KOPT-K1 (cell line): ENCODE measurements around the gene DPYSL4.

Experiments
- H3K27ac ChIP-seq: fragments of 200-600 bp; sonication (generic); 2 replicates; pipeline ENCODE4 v1.5.1; 2016; ENCODE audit warnings: antibody characterized with exemption, mild to moderate bottlenecking, low read depth, low read length; ENCODE audit not compliant: poor library complexity, severe bottlenecking
- H3K36me3 ChIP-seq: fragments of 200-600 bp; sonication (generic); 2 replicates; pipeline ENCODE4 v1.5.1; 2017; ENCODE audit warnings: antibody characterized with exemption, mild to moderate bottlenecking, low read length, moderate library complexity; ENCODE audit not compliant: insufficient read depth
- H3K9me3 ChIP-seq: fragments of 200-600 bp; sonication (generic); 2 replicates; pipeline ENCODE4 v1.5.1; 2017; ENCODE audit warnings: antibody characterized with exemption, low read length, mild to moderate bottlenecking; ENCODE audit not compliant: insufficient read depth, poor library complexity, severe bottlenecking

Gene DPYSL4

DNA sequence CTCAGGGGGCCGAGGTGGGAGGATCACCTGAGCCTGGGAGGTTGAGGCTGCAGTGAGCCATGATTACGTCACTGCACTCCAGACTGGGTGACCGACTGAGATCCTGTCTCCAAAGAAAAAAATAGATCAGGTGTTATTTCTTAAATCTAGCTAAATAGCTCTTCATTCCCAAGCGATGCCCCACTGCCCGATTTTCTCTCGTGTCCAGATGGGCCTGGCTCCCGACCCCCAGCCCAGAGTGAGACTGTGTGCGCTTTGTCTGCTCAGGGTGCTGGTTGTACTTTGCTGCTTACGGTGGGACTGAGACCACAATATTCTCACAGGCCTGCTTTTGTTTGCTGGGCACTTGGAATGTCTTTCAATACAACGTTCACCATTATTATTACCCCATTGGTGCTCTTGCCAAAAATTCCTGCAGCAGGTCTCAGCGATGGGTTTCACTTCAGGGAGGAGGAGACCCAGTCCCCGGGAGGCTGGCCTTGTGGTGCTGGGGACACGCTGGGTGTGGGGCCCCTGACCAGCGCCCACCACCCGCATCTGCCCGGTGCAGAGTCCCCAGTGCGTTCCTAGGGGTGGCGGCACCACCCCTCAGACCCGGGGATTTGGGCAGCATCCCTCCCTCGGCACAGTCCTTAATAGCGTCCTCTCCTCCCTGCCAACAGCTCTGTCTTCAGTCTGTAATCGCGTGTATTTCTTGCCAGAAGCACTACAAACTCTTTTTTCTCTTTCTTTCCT, 20.4 kb upstream of the DPYSL4 start:
- H3K36me3 ChIP-seq, result no peaks in the 10 kb centered on the region
- H3K9me3 ChIP-seq, result no peaks in the 10 kb centered on the region
- no peak overlapping the region for H3K27ac ChIP-seq

DNA sequence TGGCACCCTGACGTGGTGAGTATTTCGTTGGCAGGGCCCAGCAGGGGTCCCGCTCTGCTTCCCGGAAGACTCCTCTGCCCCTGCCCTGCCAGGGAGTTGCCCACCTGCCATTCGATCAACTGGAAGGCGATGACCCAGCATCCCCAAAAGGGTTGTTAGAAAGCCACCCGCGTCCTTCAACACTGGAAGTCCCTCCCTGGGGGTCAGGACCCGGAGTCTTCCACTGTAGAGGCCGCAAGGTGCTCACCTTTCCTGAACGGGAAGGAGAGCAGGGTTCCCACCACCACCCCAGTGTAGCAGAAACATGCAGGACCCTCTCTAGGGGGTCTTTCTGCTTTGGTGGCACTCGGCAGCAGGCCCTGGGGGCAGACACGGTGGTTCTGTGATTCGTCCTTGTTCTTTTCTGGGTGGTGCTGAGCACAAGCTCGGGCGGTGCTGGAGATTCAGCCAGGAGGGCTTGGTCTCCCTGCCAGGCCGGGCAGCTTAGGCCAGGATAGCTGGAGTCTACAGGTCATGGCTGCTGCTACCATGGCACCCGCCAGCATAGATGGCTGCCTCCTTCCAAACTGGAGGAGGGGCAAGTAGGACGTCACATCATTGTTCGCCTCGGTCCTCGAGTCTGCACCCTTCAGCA, 19.6 kb upstream of the DPYSL4 start:
- Histone ChIP-seq H3K36me3 (no peaks in the 10 kb centered on the region), H3K9me3 (no peaks in the 10 kb centered on the region), H3K27ac (no peak overlapping the region)

DNA sequence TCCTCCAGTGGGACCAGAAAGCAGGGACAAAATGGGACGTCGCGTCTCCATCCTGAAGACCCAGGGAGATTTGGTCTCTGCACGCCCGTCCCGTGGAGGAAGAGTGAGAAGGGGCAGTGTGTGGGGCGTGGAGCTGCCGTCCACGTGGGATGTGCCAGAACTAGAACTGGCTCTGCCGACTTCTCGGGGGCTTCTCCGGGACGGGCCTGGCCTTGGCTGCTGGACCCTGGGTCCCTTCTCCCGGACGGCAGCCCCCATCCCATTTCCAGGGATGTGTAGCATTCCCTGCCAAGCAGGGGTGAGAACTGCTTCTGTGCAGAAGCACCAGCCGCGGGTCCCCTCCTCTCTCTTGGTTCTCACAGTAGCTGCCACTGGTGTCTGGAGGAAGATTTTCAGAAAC, 18.8 kb upstream of the DPYSL4 start:
- peaks cover under 1% of the 10 kb centered on the region for H3K9me3 ChIP-seq
- no peaks in the 10 kb centered on the region for H3K36me3 ChIP-seq
- no peak overlapping the region for H3K27ac ChIP-seq

DNA sequence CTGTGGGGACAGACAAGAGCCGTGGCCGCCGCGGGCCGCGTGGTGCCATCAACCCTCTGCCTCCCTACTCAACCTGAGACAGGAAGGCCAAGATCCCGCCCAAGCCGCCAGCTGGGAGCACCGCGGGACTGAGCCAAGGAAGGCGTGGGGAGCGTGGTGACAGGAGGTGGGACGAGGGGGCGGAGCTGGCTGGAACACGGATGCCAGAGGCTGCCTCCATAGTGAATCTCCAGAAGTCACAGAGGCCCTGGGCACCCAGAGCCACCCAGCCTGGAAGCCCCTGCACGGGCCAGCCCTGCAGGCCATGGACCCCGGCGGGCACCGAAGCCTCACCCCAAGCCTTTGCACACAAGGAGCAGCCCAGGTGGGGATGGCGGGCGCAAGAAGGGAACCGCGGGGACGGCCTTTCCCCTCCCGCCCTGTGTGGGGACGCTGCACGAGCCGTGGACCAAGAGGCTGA, 18.1 kb upstream of the DPYSL4 start:
- Histone ChIP-seq H3K36me3 (no peaks in the 10 kb centered on the region), H3K27ac (no peak overlapping the region), H3K9me3 (peaks cover 7% of the 10 kb centered on the region)

DNA sequence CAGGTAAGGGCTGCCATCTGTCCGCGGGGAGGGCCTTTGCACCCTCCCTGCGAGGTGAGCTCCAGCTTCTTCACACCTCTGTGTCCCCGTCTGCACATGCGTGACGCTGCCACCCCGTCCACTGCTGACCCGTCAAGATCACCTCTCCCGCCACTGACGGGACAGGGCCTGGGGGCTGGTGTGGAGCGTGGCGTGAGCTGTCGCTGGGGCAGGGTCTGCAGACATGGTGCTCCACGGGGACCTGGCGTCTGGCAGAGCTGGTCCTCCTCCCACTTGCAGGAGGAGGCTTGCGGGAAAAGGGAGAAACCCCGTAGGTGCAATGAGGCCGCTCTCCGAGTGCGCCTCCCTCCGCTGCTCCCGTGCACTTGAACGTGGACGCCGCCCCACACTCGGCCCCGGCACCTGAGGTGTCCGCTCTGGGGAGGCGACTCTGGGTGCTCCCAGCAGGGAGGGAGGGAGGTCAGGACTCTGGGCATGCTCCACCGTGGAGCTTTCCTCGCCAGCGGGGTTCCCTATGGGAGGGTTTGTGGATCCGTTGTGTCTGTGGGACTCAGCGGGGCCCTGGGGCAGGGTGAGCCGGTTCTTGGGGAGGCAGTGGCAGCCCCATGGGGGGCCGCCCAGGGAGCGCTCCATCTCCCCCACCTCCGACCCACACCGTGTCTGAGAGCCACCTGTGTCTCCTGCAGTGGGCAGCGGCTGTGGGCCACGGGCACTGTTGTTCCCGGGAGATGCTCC, 17.6 kb upstream of the DPYSL4 start:
- Histone ChIP-seq H3K27ac (no peak overlapping the region), H3K9me3 (peaks cover 13% of the 10 kb centered on the region), H3K36me3 (no peaks in the 10 kb centered on the region)

DNA sequence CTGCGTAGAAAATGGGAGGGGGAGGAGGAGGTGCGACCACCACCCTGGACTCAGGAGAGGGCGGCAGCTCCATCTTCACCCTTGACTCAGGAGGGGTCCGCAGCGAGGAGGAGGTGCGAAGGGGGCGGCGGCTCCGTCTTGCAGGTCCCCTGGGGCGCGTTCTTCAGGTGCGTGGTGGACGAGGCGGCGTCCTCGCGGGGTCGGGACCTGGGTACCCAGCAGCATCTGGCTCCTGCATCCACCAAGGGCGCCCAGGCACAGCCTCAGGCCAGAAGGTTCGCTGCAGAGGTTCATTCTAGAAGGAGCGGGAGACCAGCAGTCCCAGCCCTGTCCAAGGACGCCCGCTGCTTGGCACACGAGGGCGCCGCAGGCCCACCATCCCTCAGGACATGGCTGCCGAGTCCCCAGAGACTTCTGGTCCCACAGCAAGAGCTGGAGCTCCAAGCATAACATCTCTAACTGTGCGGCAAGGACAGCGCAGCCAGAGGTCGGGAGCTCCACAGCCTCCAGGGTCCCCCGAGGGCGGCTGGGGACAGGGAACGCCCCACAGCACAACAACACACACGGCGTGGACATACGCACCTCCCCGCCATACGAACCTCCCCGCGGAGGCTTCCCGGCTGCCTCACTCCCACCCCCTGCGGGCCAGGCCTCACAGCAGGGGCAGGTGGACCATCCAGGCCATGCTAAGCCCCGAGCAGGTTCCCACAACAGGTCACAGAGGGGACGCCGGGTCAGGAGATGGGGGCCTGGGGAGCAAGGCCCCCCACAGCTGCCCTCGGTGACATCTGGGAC, 16.8 kb upstream of the DPYSL4 start:
- no peak overlapping the region for H3K27ac ChIP-seq
- H3K36me3 ChIP-seq, result no peaks in the 10 kb centered on the region
- H3K9me3 ChIP-seq, result peaks cover 20% of the 10 kb centered on the region

DNA sequence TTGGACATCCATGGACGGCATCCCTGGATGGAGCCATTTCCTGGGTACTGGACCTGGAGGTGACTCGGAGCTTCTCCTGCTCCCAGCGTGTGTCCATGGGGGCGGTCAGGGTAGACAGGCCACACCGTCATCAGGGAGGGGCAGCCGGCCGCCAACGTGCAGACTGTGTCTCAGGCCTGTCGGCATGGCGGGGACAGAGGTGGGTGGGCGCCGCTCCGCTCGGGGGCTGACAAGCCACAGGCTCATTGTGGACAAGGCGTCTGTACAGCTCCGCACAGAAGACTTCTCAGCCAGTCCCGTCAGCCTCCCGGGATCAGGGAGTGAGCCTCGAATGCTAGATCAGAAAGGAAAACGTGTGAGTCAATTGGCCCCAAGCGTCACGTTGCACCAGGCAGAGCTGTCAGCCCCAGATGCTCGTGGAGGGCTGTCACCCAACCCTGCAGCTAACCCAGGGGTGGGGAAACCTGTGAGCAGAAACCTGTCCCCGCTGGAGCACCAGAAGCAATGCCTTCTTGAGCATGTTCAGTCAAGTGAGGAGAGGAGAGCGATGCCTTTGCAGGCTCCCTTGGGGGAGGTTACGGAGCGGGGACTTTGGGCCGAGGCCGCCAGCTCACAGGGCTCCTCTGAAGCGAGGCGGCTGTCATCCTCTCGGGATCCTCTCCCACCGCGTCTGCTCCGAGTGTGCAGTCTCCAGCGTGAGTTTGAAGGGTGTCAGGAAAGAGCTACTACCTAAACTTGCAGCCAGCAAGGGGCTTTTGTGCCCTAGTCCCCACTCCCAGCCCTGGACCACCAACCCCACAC, 16.0 kb upstream of the DPYSL4 start:
- peaks cover 20% of the 10 kb centered on the region for H3K9me3 ChIP-seq
- no peaks in the 10 kb centered on the region for H3K36me3 ChIP-seq
- no peak overlapping the region for H3K27ac ChIP-seq

DNA sequence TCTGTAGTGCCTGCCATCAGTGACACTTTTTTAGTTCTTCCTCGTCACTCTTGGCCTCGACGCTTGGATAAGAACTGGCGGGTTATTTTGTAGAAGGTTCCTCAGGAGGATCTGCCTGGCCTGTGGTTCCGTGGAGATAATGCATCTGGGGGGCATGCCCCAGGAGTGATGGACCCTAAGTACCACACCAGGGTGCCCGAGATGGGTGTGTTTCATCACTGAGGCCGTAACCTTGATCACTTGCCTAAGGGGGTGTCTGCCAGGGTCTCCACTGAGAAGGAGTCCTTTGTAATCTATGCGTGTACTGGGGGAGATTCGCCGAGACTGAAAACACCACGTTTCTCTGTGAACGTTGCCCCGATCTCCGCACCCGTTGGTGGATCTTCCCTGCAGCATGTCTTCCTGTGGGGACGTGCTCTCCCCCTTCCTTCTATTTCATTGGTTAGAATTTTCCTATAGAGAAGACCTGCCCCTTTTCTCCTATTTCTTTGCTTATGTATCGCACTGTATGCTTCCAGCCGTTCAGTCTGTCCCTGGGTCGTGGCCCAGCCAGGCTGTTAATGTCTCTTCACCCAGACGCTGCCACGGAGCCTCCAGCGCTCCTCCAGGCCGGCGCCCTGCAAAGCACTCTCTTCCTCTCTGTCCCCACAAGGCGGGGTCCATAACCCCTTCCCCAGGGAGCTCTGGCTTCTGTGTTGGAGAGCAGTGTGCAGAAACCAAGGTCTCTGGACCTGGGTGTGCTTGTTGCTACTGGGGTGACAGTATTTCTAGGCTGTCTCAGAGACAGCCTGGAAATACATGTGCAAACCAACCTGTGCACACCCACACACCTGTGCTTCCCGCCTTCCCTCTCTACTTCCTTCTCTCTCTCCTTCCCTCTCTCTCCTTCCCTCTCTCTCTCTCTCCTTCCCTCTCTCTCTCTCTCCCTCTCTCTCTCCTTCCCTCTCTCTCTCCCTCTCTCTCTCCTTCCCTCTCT, 14.4 kb upstream of the DPYSL4 start:
- Histone ChIP-seq H3K36me3 (no peaks in the 10 kb centered on the region), H3K9me3 (peaks cover 20% of the 10 kb centered on the region), H3K27ac (no peak overlapping the region)

DNA sequence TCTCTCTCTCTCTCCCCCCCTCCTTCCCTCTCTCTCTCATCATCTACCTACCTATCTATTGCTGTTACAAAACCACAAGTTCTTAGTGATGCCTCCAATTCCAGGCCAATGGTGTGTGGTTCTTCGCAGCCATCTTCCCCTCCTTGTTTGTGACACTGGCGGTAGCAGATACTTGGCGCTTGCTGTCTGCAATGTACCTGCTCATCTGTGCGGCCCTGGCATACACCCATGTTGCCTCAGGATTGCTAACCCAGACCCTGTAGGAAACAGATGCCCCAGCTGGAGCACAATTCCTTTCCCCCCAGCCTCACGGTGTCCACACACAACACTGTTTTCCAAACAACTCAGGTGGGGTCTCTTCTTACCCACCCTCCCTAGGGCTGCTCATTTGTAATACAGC, 13.6 kb upstream of the DPYSL4 start:
- Histone ChIP-seq H3K27ac (no peak overlapping the region), H3K36me3 (no peaks in the 10 kb centered on the region), H3K9me3 (peaks cover 20% of the 10 kb centered on the region)

DNA sequence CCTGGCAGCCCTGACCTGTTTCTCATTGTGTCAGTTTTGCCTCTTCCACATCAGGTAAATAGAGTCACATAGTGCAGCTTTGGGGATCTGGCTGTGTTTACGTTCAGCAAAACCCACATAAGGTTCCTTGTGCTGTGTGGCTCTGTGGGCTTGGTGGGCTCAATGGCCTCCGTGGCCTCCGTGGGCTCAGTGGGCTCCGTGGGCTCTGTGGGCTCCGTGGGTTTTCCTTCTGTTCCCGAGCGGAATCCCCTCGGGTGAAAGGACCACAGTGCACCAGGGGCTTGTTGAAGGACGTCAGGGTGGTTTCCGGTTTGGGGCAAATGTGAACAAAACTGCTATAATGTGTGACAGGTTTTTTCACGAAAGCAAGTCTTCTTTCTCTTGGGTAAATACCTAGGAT, 12.5 kb upstream of the DPYSL4 start:
- Histone ChIP-seq H3K27ac (no peak overlapping the region), H3K9me3 (peaks cover 20% of the 10 kb centered on the region), H3K36me3 (no peaks in the 10 kb centered on the region)

DNA sequence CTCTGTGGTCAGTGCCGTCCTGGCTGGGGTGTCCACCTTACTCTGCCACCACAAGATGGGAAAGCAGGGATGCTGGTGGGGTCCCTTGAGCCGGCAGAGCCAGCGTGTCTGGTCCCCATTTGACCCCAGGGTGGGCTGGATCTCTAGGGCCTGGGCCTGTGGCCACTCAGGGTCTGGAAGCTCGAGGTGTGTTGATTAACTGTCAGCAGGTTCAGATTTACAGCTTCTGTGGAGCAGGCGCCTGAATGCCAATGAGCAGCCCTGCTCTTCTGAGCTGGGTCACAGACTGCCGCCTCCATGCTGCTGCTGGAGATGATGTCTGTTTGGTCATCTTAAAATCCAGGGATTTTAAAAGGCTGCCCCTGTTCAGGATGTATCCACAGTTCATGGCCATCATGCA, 11.3 kb upstream of the DPYSL4 start:
- no peak overlapping the region for H3K27ac ChIP-seq
- peaks cover 20% of the 10 kb centered on the region for H3K9me3 ChIP-seq
- H3K36me3 ChIP-seq, result no peaks in the 10 kb centered on the region

DNA sequence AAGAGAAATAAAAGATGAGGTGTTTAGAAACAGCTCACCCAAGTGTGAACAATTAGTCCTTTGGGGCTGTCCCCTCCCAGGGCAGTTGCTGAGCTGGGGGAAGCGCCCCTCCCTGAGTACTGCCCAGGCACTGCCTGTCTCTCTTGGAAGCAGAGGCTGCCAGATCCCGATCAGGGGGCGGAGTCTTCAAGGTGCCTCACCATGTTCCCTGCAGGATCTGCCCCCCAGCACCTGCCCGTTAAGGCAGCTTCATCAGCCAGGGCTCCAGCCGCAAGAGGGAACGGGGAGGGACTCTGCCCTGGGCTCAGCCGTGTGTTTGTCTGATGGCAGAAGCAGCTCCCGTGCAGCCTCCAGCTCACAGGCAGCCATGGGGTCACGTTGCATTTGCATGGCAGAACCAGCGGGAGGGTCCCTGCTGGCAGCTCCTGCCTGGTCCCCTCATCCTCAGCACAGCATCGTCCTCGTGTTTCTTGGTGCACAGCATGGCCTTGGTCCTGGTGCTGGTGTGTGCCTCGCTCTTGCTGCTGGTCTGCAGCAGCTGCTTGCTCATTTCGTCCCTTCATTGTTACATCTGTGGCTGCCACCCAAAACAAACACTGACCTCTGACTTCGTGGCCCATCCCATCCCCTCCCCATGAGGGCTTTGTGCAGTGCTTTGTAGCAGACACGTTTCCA, 10.7 kb upstream of the DPYSL4 start:
- Histone ChIP-seq H3K36me3 (no peaks in the 10 kb centered on the region), H3K27ac (no peak overlapping the region), H3K9me3 (peaks cover 20% of the 10 kb centered on the region)
